Upper lobe of right lung (tissue), 1 donor: ENCODE results near the gene CCT7. TPM values are rescaled to one million over a fixed set of nuclear protein-coding genes. Genes with fewer than 3 reads are reported as not detected.

Experiments
- ATAC-seq: fragments of 200-7000 bp; cut with Tn5 transposase; one replicate; pipeline ENCODE4 v1.9.1; 2020; ENCODE audit warnings: mild to moderate bottlenecking, moderate library complexity
- DNase-seq: peaks from one replicate; pipeline ENCODE4 v3.0.0-alpha.2; 2020
- H3K27ac ChIP-seq: fragments of 200-600 bp; one replicate; pipeline ENCODE4 v1.8.0; 2022
- H3K27me3 ChIP-seq: fragments of 200-600 bp; one replicate; pipeline ENCODE4 v1.8.0; 2022; ENCODE audit warnings: mild to moderate bottlenecking
- H3K36me3 ChIP-seq: fragments of 200-600 bp; one replicate; pipeline ENCODE4 v1.8.0; 2022
- H3K4me1 ChIP-seq: fragments of 200-600 bp; one replicate; pipeline ENCODE4 v1.8.0; 2022
- H3K4me3 ChIP-seq: fragments of 200-600 bp; one replicate; pipeline ENCODE4 v1.8.0; 2022; ENCODE audit warnings: mild to moderate bottlenecking
- H3K9me3 ChIP-seq: fragments of 200-600 bp; one replicate; pipeline ENCODE4 v1.8.0; 2022
- intact Hi-C: fragments of 100-400 bp; cut with DNase I; formaldehyde crosslinking; loops from one replicate; pipeline ENCODE4 v1.11.0; 2022
- total RNA-seq: library from RNA; stranded (reverse); fragmentation: NEBNext Ultra II Directional; extraction: Animal tissue kit (Norgen Biotek cat#: 25700); gene quantifications from one replicate; pipeline ENCODE4 v1.2.1, GENCODE V29; 2021
- TF ChIP-seq, protein P1 (sequence below): fragments of 200-600 bp; IDR thresholded peaks from one replicate; pipeline ENCODE4 v1.8.0; 2022; ENCODE audit warnings: antibody characterized with exemption
- donor health status: DM: no; HTN: yes; CAD: no; lungs with severe emphysema.

Gene CCT7
- total RNA-seq, 1 donor from 2014 or later, result 152 TPM

GRCh38 chr2:73297151-73297559, 63.0 kb downstream of the CCT7 start:
- peaks cover 82% of the 10 kb centered on the region for H3K27me3 ChIP-seq
- no peak overlapping the region for H3K27ac ChIP-seq
- intact Hi-C loops, result no loop called here

DNA sequence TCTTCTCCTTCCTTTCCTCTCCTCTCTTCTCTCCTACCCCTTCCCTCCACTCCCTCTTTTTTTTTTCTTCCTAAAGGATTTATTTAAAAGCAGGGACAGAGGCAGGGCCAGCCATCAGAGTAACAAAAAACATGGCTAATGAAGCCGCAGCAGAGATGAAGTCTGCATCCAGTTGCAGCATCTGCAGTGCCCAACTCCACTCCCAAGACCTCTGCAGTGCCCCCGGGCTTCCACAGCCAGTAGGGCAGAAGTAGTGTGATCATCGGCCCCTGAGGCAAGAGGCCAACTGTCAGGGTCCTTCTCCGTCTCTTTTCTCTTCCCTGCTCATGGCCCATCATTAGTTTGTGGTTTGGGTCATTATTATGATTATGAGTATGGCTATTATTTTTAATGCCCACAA, 63.5 kb downstream of the CCT7 start:
- intact Hi-C loops, result no loop called here

More at GRCh38 chr2:73297151-73297559, 63.0 kb downstream of the CCT7 start:
- no peaks in the 10 kb centered on the region for H3K4me1 ChIP-seq
- H3K9me3 ChIP-seq, result no peaks in the 10 kb centered on the region
- H3K36me3 ChIP-seq, result no peaks in the 10 kb centered on the region
- no peak for ATAC-seq
- no peak overlapping the region for H3K4me3 ChIP-seq
- no peak for DNase-seq
- TF ChIP-seq, protein P1, sequence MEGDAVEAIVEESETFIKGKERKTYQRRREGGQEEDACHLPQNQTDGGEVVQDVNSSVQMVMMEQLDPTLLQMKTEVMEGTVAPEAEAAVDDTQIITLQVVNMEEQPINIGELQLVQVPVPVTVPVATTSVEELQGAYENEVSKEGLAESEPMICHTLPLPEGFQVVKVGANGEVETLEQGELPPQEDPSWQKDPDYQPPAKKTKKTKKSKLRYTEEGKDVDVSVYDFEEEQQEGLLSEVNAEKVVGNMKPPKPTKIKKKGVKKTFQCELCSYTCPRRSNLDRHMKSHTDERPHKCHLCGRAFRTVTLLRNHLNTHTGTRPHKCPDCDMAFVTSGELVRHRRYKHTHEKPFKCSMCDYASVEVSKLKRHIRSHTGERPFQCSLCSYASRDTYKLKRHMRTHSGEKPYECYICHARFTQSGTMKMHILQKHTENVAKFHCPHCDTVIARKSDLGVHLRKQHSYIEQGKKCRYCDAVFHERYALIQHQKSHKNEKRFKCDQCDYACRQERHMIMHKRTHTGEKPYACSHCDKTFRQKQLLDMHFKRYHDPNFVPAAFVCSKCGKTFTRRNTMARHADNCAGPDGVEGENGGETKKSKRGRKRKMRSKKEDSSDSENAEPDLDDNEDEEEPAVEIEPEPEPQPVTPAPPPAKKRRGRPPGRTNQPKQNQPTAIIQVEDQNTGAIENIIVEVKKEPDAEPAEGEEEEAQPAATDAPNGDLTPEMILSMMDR, result no peak

GRCh38 chr2:73300926-73301325, 66.8 kb downstream of the CCT7 start:
- intact Hi-C loops, result no loop called here
- peaks cover 45% of the 10 kb centered on the region for H3K27me3 ChIP-seq
- H3K27ac ChIP-seq, result no peak overlapping the region
- no peak overlapping the region for H3K4me3 ChIP-seq
- DNase-seq, result no peak
- ATAC-seq, result no peak
- H3K36me3 ChIP-seq, result no peaks in the 10 kb centered on the region
- TF ChIP-seq, protein P1, result no peak
- no peaks in the 10 kb centered on the region for H3K9me3 ChIP-seq
- no peaks in the 10 kb centered on the region for H3K4me1 ChIP-seq

More for the DNA sequence above, 63.5 kb downstream of the CCT7 start:
- Histone ChIP-seq H3K36me3 (no peaks in the 10 kb centered on the region), H3K4me1 (no peaks in the 10 kb centered on the region), H3K4me3 (no peak overlapping the region), H3K27me3 (peaks cover 78% of the 10 kb centered on the region), H3K9me3 (no peaks in the 10 kb centered on the region), H3K27ac (no peak overlapping the region)
- DNase-seq (no peak), ATAC-seq (no peak)
- TF ChIP-seq, protein P1, result no peak

DNA sequence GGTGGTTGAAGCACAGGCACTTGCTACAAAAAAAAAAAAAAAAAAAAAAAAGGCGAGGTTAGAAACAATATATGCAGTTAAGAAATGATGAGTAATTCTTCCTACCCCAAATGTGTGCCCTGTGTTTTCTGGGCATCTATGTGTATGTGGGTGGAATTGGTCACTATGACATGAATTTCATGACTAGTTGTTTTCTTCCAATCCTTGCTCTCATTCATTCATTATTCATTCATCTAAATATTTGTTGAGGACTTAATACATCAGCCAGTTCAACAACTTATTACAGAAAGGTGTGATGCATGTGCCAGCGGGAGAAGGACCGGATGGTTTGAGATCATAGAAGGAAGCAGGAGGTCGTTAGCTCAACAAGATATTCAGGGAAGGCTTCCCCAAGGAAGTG, 67.5 kb downstream of the CCT7 start:
- DNase-seq (no peak), ATAC-seq (no peak)
- H3K27ac ChIP-seq, result no peak overlapping the region
- no peaks in the 10 kb centered on the region for H3K4me1 ChIP-seq
- H3K4me3 ChIP-seq, result no peak overlapping the region
- intact Hi-C loops, result no loop called here
- H3K36me3 ChIP-seq, result no peaks in the 10 kb centered on the region
- H3K9me3 ChIP-seq, result no peaks in the 10 kb centered on the region
- H3K27me3 ChIP-seq, result peaks cover 38% of the 10 kb centered on the region
- TF ChIP-seq, protein P1, result no peak

Other genes with a start within 250 kb of the CCT7 start
- 13.1 TPM for gene SFXN5, start 162.6 kb upstream of the CCT7 start, total RNA-seq
- 28.8 TPM for gene RAB11FIP5, start 121.4 kb upstream of the CCT7 start, total RNA-seq
- not detected for gene NOTO, start 31.7 kb upstream of the CCT7 start, total RNA-seq
- gene SMYD5, start 20.1 kb upstream of the CCT7 start, total RNA-seq, result 16.8 TPM
- gene PRADC1, start 1.1 kb upstream of the CCT7 start, total RNA-seq, result 15.5 TPM
- gene FBXO41, start 50.2 kb downstream of the CCT7 start, total RNA-seq, result 2.1 TPM
- gene EGR4, start 59.2 kb downstream of the CCT7 start, total RNA-seq, result not detected
- gene ALMS1, start 151.5 kb downstream of the CCT7 start, total RNA-seq, result 22.1 TPM